Esophagus squamous epithelium (tissue), 4 donors: ENCODE data around the gene CD164L2.

Source experiments
- POLR2A ChIP-seq, 4 donors: fragments of 450-650 bp; IDR thresholded peaks; one replicate each; pipeline ENCODE4 v1.6.1; 2017; ENCODE audit warnings: antibody characterized with exemption in 4 of 4, mild to moderate bottlenecking in 4 of 4, moderate library complexity in 3 of 4
- TF ChIP-seq, protein P1 (sequence below), 6 experiments: fragments of 450-650 bp in 4 of 6; fragments of 200-600 bp in 2 of 6; sonication (generic) in 2 of 6; IDR thresholded peaks; one replicate each; pipeline ENCODE4 v1.5.1; 2016 to 2019; ENCODE audit warnings: antibody characterized with exemption in 6 of 6, mild to moderate bottlenecking in 4 of 6, moderate library complexity in 4 of 6

DNA sequence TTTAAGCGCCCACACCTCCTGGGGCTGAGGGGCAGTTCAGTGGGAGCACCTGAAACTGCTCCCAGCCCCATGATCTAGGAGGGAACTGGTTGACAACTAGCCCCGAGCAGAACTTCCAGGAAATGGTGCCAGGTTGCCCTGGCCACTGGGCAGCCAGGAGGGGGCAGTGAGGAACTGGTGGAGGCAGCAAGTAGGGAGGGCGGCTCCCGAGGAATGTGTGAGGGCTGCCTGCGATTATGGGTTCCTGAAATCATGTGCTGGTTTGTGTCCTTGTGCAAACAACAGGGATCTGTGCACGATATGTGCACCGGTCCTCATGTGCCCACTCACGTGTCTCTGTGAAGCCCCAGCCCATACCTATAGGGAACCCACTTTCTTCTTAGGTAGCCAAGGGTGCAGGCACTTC, 19.2 kb upstream of the CD164L2 start:
- TF ChIP-seq, protein P1, sequence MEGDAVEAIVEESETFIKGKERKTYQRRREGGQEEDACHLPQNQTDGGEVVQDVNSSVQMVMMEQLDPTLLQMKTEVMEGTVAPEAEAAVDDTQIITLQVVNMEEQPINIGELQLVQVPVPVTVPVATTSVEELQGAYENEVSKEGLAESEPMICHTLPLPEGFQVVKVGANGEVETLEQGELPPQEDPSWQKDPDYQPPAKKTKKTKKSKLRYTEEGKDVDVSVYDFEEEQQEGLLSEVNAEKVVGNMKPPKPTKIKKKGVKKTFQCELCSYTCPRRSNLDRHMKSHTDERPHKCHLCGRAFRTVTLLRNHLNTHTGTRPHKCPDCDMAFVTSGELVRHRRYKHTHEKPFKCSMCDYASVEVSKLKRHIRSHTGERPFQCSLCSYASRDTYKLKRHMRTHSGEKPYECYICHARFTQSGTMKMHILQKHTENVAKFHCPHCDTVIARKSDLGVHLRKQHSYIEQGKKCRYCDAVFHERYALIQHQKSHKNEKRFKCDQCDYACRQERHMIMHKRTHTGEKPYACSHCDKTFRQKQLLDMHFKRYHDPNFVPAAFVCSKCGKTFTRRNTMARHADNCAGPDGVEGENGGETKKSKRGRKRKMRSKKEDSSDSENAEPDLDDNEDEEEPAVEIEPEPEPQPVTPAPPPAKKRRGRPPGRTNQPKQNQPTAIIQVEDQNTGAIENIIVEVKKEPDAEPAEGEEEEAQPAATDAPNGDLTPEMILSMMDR (IDR thresholded peaks at IDR 0.05), result peak; percentile 50 to 75 (median 62)
- no peak for TF ChIP-seq POLR2A (IDR thresholded peaks at IDR 0.05)
